ENCODE results near the gene NT5C1B.

GRCh38 chr2:18605115-18605514 lies 15.7 kb upstream of the NT5C1B start:
- TF ChIP-seq CTCF (IDR thresholded peaks at IDR 0.05; ENCODE audit: low read depth, low read length, missing input control) (no peak), ZBTB33 (IDR thresholded peaks at IDR 0.05) (no peak), YY1 (IDR thresholded peaks at IDR 0.05) (no peak), REST (IDR thresholded peaks at IDR 0.05) (no peak), GABPA (IDR thresholded peaks at IDR 0.05 in 1 of 2, conservative IDR thresholded peaks at IDR 0.05 in 1 of 2) (no peak), EGR1 (IDR thresholded peaks at IDR 0.05; ENCODE audit: low read depth in 2 of 2) (no peak), TAF1 (conservative IDR thresholded peaks at IDR 0.05) (no peak), JUND (IDR thresholded peaks at IDR 0.05) (no peak), SP1 (IDR thresholded peaks at IDR 0.05) (no peak)
